GM12892 (cell line): ENCODE data around the gene SNX24.

Experiments
- POLR2A ChIP-seq: IDR thresholded peaks from 2 replicates; pipeline ENCODE4 v1.6.1; 2011; ENCODE audit warnings: low read depth, low read length, control low read depth
- POLR2AphosphoS5 ChIP-seq: IDR thresholded peaks from 2 replicates; pipeline ENCODE4 v1.6.1; 2011; ENCODE audit warnings: low read depth, low read length, control low read depth
- TAF1 ChIP-seq: IDR thresholded peaks from 2 replicates; pipeline ENCODE4 v1.6.1; 2011; ENCODE audit warnings: low read depth, mild to moderate bottlenecking, control low read depth, low read length, borderline replicate concordance

DNA sequence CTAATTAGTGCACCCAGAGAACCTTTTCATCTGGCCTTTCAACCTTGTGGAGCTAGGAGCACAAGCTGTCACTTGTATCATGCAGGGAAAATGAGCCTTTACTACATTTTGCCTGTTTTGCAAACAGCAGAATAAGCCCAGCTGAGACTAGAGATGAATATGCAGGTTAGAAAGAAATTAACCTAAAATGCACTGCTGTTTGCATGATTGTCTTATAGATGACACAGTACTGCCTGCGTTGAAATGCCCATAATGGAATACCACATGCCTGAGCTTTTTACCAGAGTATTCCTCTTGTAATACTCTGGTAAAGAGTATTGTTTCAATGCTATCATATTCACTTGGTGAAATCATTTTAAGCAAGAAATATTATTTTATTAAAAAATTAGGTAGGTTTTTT is 90.7 kb downstream of the SNX24 start:
- TF ChIP-seq POLR2A (no peak), TAF1 (no peak), POLR2AphosphoS5 (no peak)
